ENCODE measurements around the gene LRRTM4. TPM values are rescaled to one million over a fixed set of nuclear protein-coding genes. Genes with fewer than 3 reads are reported as not detected.
"Not testable (repeated sequence)": the region's sequence is repeated elsewhere in the genome, so short reads cannot be mapped to it uniquely, and the experiment has no call there.

Gene LRRTM4
- polyA plus RNA-seq, 4 donors: 1.1 to 2.3 (median 1.4) TPM

- DNase-seq (ENCODE audit: low read depth in 4 of 4, low spot score in 2 of 4): no peak
These were observed 422.2 kb downstream of the LRRTM4 start for GRCh38 chr2:77099961-77100360.

DNA sequence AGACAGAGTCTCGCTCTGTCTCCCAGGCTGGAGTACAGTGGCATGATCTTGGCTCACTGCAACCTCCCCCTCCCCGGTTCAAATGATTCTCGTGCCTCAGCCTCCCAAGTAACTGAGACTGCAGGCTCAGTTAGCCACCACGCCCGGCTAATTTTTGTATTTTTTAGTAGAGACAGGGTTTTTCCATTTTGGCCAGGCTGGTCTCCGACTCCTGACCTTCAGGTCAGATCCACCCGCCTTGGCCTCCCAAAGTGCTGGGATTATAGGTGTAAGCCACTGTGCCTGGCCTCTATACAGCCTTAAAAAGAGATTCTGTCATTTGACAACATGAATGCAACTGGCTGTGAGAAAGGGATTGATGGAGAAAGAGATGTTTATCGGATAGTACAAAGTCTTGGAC is 426.7 kb downstream of the LRRTM4 start:
- not testable (repeated sequence) for DNase-seq (ENCODE audit: low read depth in 4 of 4, low spot score in 2 of 4)

GRCh38 chr2:77095096-77095495 is 427.1 kb downstream of the LRRTM4 start:
- DNase-seq (ENCODE audit: low read depth in 4 of 4, low spot score in 2 of 4): no peak

DNA sequence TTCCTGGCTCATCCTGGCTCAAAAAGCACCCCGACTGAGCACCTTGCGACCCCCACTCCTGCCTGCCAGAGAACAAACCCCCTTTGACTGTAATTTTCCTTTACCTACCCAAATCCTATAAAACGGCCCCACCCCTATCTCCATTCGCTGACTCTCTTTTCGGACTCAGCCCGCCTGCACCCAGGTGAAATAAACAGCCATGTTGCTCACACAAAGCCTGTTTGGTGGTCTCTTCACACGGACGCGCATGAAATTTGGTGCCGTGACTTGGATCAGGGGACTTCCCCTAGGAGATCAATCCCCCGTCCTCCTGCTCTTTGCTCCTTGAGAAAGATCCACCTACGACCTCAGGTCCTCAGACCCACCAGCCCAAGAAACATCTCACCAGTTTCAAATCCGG is 433.8 kb downstream of the LRRTM4 start:
- DNase-seq (ENCODE audit: low read depth in 4 of 4, low spot score in 2 of 4): not testable (repeated sequence)

DNA sequence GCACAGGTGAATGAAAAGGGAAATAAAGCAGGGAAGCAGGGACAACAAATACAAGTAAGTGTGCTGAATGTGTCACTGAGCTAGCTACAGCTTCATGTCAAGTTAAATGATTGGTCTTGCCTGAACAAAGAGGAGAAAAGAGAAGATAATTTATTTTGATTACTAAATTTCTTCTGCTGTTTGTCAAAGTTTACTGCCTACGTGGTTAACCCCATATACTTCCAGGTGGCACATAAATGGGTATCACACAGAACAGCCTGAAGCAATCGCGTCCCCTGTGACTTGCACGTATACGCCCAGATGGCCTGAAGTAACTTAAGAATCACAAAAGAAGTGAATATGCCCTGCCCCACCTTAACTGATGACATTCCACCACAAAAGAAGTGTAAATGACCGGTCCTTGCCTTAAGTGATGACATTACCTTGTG is 434.2 kb downstream of the LRRTM4 start:
- DNase-seq (ENCODE audit: low read depth in 4 of 4, low spot score in 2 of 4): no peak

- no peak for DNase-seq (ENCODE audit: low read depth in 4 of 4, low spot score in 2 of 4)
These were observed 435.7 kb downstream of the LRRTM4 start for GRCh38 chr2:77086478-77086877.

GRCh38 chr2:77086051-77086450 is 436.1 kb downstream of the LRRTM4 start:
- DNase-seq (ENCODE audit: low read depth in 4 of 4, low spot score in 2 of 4): no peak

DNA sequence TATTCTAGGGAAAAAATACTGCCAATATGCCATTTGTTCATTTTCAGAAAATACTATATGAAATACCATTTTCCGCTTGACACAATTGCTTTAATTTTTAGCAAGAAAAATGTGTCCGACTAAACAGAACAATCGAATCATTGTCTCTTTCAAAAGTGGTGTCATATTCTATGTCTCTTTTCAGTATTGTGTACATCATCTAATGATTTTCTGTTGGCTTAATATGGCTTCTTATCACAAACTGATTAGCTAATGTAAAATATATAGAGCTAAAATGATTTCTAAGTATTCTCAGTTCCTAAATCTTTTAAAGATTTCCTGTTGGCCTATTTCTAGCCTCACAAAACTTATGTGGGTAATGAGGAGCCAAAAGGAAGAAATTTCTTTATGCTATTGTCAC is 436.6 kb downstream of the LRRTM4 start:
- no peak for DNase-seq (ENCODE audit: low read depth in 4 of 4, low spot score in 2 of 4)

DNA sequence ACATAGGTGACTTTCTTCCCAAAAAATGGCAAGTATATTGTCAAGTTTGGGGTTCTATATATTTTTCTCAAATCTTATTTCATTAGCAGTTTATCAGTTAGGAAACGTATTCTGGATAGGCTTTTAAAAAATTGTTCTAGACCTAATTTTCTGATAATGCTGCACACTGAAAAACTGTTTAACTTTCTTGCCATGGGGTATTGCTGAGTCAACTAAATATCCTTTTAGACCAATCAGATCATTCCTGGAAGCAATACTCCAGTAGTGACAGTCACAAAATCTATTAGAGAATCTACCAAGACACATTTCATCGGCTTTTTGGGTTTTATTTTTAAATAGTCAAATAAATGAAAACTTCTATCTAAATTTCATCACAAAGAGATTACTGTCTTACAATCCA is 440.6 kb downstream of the LRRTM4 start:
- DNase-seq (ENCODE audit: low read depth in 4 of 4, low spot score in 2 of 4): no peak

DNA sequence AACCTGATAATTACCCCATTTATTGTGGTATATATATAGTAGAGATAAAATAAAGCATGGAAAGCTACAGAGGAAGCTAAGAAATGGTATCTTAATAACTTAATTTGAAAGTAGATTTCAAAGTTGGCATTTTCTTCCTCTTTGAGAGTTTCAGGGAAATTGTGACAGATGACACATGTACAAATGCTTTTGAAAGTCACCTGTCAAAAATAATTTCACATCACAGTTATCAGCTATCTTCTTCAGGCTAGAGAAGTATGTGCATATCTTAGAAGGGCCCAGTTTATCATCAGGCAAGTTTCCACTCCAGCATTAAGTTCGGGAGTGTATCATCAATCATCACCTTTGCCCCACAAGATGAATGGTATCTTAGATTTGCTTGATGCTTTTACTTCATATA is 457.9 kb downstream of the LRRTM4 start:
- DNase-seq (ENCODE audit: low read depth in 4 of 4, low spot score in 2 of 4): no peak

- peak in 1 of 4 donors; percentile 8 for DNase-seq (ENCODE audit: low read depth in 4 of 4, low spot score in 2 of 4)
These were observed 467.2 kb downstream of the LRRTM4 start for GRCh38 chr2:77054938-77055337.

DNA sequence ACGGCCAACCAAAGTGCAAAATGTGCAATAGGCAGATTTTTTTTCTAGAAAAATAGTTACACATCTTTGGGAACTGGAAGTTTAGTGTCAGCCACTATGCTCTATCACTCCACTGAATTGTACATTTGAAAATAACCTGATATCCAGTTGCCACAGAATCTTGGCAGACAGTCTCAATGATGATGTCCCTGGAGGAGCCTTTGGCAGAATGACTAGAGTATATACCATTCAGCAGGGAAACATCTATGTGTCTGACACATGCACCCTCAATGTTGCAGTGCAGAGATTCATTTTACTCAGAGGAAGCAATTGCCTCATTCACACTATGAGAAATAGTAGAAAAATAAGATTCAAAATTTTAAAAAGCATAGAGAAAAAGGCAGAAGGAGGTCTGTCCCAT is 475.8 kb downstream of the LRRTM4 start:
- DNase-seq (ENCODE audit: low read depth in 4 of 4, low spot score in 2 of 4): no peak

DNA sequence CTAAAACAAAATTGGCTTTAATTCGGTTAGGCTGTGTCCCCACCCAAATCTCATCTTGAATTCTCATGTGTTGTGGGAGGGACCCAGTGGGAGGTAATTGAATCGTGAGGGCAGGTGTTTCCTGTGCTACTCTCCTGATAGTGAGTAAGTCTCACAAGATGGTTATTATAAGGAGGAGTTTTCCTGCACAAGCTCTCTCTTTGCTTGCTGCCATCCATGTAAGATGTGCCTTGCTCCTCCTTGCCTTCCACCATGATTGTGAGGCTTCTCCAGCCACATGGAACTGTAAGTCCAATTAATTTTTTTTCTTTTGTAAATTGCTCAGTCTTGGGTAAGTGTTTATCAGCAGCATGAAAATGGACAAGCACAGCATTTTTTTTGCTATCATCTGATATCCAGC is 476.7 kb downstream of the LRRTM4 start:
- not testable (repeated sequence) for DNase-seq (ENCODE audit: low read depth in 4 of 4, low spot score in 2 of 4)

GRCh38 chr2:77034445-77034844 is 487.7 kb downstream of the LRRTM4 start:
- DNase-seq (ENCODE audit: low read depth in 4 of 4, low spot score in 2 of 4): no peak

DNA sequence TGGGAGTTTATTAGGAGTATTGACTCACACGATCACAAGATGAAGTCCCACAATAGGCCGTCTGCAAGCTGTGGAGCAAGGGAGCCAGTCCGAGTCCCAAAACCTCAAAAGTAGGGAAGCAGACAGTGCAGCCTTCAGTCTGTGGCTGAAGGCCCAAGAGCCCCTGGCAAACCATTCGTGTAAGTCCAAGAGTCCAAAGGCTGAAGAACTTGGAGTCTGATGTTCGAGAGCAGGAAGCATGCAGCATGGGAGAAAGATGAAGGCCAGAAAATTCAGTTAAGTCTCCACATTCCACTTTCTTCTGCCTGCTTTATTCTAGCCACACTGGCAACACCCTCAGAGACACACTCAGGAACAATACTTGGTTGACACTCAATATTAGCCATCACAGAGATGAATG is 492.9 kb downstream of the LRRTM4 start:
- DNase-seq (ENCODE audit: low read depth in 4 of 4, low spot score in 2 of 4): not testable (repeated sequence)

DNA sequence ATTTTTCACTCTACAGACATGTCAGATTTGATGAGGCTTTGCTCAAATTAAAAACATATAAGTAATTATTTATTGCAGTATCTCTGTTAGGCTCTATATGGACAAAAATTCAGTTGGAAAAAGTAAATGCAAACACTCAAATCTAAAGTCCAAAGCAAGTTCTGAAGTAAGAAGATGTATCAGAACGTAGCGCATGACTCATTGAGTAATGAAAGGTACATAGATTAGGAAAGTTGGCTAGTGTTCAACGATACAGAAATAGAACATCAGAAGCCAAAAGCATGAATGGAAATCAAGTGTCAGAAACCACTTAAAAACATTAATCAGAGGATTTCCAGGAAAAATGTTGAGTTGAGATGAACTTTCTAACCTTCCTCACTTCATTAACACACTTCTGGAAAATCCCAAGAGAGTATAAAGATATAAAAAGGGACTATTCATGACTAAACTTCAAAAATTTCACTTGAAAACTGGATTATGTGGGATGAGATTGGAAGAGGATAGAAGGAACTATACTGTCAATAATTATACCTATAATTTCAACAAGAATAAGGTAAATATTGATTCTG is 494.1 kb downstream of the LRRTM4 start:
- no peak for DNase-seq (ENCODE audit: low read depth in 4 of 4, low spot score in 2 of 4)

GRCh38 chr2:77025714-77026113 is 496.5 kb downstream of the LRRTM4 start:
- no peak for DNase-seq (ENCODE audit: low read depth in 4 of 4, low spot score in 2 of 4)

DNA sequence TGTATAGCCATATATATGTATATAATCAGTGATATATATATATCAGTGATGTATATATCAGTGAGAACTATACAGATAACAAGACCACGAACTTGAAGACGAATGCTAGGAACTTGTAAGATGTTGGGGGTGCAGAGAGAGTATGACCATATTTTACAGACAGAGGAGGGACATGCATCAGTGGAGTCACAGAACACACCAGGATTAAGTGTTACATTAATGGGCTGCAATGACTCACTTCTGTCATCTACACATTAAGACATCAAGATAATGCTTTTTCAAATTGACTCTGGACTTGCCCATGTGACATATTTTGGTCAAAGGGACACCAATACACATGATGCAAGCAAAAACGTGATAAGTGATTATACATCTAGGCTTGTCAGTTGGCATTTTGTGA is 501.0 kb downstream of the LRRTM4 start:
- no peak for DNase-seq (ENCODE audit: low read depth in 4 of 4, low spot score in 2 of 4)

- DNase-seq (ENCODE audit: low read depth in 4 of 4, low spot score in 2 of 4): no peak
These were observed 504.0 kb downstream of the LRRTM4 start for GRCh38 chr2:77018219-77018618.

DNA sequence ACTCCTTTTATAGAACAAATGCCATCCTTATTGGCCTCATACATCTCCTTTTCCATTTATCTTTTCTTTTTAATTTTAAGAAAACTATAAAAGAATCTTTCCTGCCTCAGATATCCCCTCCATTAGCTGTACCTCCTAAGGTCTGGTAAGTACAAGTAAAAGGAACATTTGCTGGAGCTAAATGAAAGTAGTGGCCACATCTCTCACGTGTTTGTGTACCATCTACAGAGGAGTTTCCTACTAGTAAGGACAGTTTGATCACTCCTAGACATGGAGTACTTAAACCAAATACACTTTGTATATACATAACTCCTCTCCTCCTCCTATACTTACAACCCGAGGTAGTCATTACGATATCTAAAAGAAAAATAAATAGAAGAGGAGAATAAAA is 504.8 kb downstream of the LRRTM4 start:
- DNase-seq (ENCODE audit: low read depth in 4 of 4, low spot score in 2 of 4): no peak

- no peak for DNase-seq (ENCODE audit: low read depth in 4 of 4, low spot score in 2 of 4)
These were observed 505.5 kb downstream of the LRRTM4 start for GRCh38 chr2:77016443-77017354.

DNA sequence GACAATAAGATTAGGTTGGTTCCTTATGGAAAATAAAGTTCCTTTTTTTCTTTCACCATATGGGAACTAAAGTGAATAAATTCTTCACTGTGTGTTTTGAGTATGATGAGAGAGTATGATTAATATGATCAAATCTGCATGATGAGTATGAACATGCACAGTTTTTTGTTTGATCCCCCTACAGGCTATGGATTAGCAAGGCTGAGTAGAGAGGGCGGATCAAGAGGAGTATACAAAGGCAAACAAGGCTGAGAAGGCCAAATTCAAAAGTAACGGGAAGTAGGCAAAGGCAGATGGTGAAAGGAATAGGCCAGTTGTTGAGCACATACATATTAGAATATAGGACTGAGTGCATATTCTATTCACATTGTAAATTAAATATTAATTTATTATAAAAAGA is 508.2 kb downstream of the LRRTM4 start:
- no peak for DNase-seq (ENCODE audit: low read depth in 4 of 4, low spot score in 2 of 4)

All from left renal cortex interstitium (tissue), 4 donors.